HCT116 (cell line): ENCODE results near the gene SSTR3. TPM values are rescaled to one million over a fixed set of nuclear protein-coding genes. Genes with fewer than 3 reads are reported as not detected.

Source experiments
- ATAC-seq: fragments of 200-7000 bp; cut with Tn5 transposase; 2 replicates; pipeline ENCODE4 v1.9.1; 2020; ENCODE audit warnings: mild to moderate bottlenecking, moderate library complexity
- BruUV-seq: library from RNA; stranded (reverse); fragments of 400-500 nt; replicated peaks from 2 replicates; lab custom pipeline; 2021; lab: Mats Ljungman, UMichigan
- CTCF ChIA-PET: fragments of 300-600 bp; sonication (Branson Sonifier 250); formaldehyde crosslinking; loops from one replicate; lab custom pipeline; 2021; ENCODE audit warnings: antibody characterized with exemption; lab: Charles Lee
- POLR2A ChIA-PET: fragments of 300-600, 350-600 bp; sonication (Branson Sonifier 250); formaldehyde crosslinking; loops from one replicate; lab custom pipeline; 2021; ENCODE audit warnings: antibody characterized with exemption; lab: Charles Lee
- RAD21 ChIA-PET, 2 experiments: fragments of 300-600 bp; sonication (Branson Sonifier 250); formaldehyde crosslinking; loops; one replicate each; lab custom pipeline; 2023; ENCODE audit warnings: low total read pairs in 2 of 2; ENCODE audit not compliant: uncharacterized antibody in 2 of 2, unreplicated experiment in 2 of 2, low non-redundant PET in 1 of 2; lab: Charles Lee
- DNase-seq: peaks from one replicate; pipeline ENCODE4 v3.0.0-alpha.2; 2010; ENCODE audit warnings: low read depth, low spot score
- H2AFZ ChIP-seq: fragments of 200-600 bp; shearing (Covaris generic), sonication (generic); 2 replicates; pipeline ENCODE4 v1.6.1; 2017; ENCODE audit warnings: low read depth, mixed run types, mixed read lengths, antibody characterized with exemption, low read length; ENCODE audit not compliant: poor library complexity, severe bottlenecking
- H3K27ac ChIP-seq: 2 replicates; pipeline ENCODE4 v1.5.1; 2012; ENCODE audit warnings: low read depth, low read length
- H3K27me3 ChIP-seq: fragments of 200-600 bp; sonication (generic); 2 replicates; pipeline ENCODE4 v1.6.1; 2016; ENCODE audit warnings: mixed run types, low read length, mixed read lengths; ENCODE audit not compliant: insufficient read depth
- H3K36me3 ChIP-seq, 2 experiments: fragments of 200-500 bp in 1 of 2; fragments of 200-600 bp in 1 of 2; sonication (Bioruptor generic) in 1 of 2; sonication (generic) in 1 of 2; 2 replicates each; pipeline versions ENCODE4 v1.5.1 to v1.6.1; 2014 to 2016; ENCODE audit warnings: low read length in 2 of 2, inconsistent platforms in 1 of 2, mixed read lengths in 1 of 2, mixed run types in 1 of 2; ENCODE audit not compliant: insufficient read depth in 2 of 2, control insufficient read depth in 1 of 2
- H3K4me1 ChIP-seq, 2 experiments: fragments of 200-600 bp in 1 of 2; sonication (generic) in 1 of 2; 2 replicates each; pipeline versions ENCODE4 v1.5.1 to v1.6.1; 2012 to 2017; ENCODE audit warnings: low read length in 2 of 2, inconsistent platforms in 1 of 2, mild to moderate bottlenecking in 1 of 2, mixed read lengths in 1 of 2, mixed run types in 1 of 2, moderate library complexity in 1 of 2; ENCODE audit not compliant: insufficient read depth in 2 of 2, control insufficient read depth in 1 of 2
- H3K4me2 ChIP-seq: fragments of 200-600 bp; sonication (generic); 2 replicates; pipeline ENCODE4 v1.6.1; 2017; ENCODE audit warnings: mixed run types, low read length, mixed read lengths
- H3K4me3 ChIP-seq, 2 experiments: fragments of 200-600 bp in 1 of 2; sonication (generic) in 1 of 2; replicated peaks in 1 of 2; 2 replicates each; pipeline ENCODE4 v1.5.1; 2011 to 2016; ENCODE audit warnings: low read length in 2 of 2, control low read depth in 1 of 2, low read depth in 1 of 2, mild to moderate bottlenecking in 1 of 2, mixed read lengths in 1 of 2, mixed run types in 1 of 2
- H3K79me2 ChIP-seq: fragments of 200-600 bp; sonication (generic); 2 replicates; pipeline ENCODE4 v1.6.1; 2017; ENCODE audit warnings: mild to moderate bottlenecking, mixed run types, low read length, moderate library complexity, mixed read lengths; ENCODE audit not compliant: insufficient read depth
- H3K9ac ChIP-seq: fragments of 200-600 bp; sonication (generic); 2 replicates; pipeline ENCODE4 v1.6.1; 2016; ENCODE audit warnings: low read length, mixed read lengths
- H3K9me2 ChIP-seq: fragments of 200-600 bp; sonication (generic), shearing (Covaris generic); 2 replicates; pipeline ENCODE4 v1.6.1; 2017; ENCODE audit warnings: mixed run types, mild to moderate bottlenecking, moderate library complexity; ENCODE audit not compliant: insufficient read depth
- H3K9me3 ChIP-seq, 2 experiments: fragments of 200-500 bp in 1 of 2; fragments of 200-600 bp in 1 of 2; sonication (Bioruptor generic) in 1 of 2; sonication (generic) in 1 of 2; 2 replicates each; pipeline ENCODE4 v1.6.1; 2014 to 2017; ENCODE audit warnings: low read length in 2 of 2, mixed read lengths in 2 of 2, inconsistent platforms in 1 of 2, low read depth in 1 of 2, mild to moderate bottlenecking in 1 of 2, mixed run types in 1 of 2, moderate library complexity in 1 of 2; ENCODE audit not compliant: control insufficient read depth in 1 of 2, insufficient read depth in 1 of 2
- H4K20me1 ChIP-seq: fragments of 200-600 bp; sonication (generic), shearing (Covaris generic); 2 replicates; pipeline ENCODE4 v1.6.1; 2017; ENCODE audit warnings: mixed run types, mild to moderate bottlenecking, moderate library complexity; ENCODE audit not compliant: insufficient read depth
- ELF1 ChIP-seq: IDR thresholded peaks from 2 replicates; pipeline ENCODE4 v1.6.1; 2012; ENCODE audit warnings: low read depth, borderline replicate concordance
- EZH2 ChIP-seq: fragments of 200-600 bp; sonication (generic); IDR thresholded peaks from 2 replicates; pipeline ENCODE4 v1.6.1; 2017; ENCODE audit warnings: antibody characterized with exemption, mixed run types
- EZH2phosphoT487 ChIP-seq: fragments of 200-600 bp; IDR thresholded peaks from 2 replicates; pipeline ENCODE4 v1.6.1; 2018; ENCODE audit warnings: antibody characterized with exemption, borderline replicate concordance
- POLR2A ChIP-seq: IDR thresholded peaks from 2 replicates; pipeline ENCODE4 v1.7.0; 2011; ENCODE audit warnings: borderline replicate concordance; ENCODE audit not compliant: insufficient read depth, insufficient read length; ENCODE audit errors: extremely low read depth
- RAD21 ChIP-seq: IDR thresholded peaks from 2 replicates; pipeline ENCODE4 v1.6.1; 2012; ENCODE audit warnings: low read depth, mild to moderate bottlenecking
- SP1 ChIP-seq: IDR thresholded peaks from 2 replicates; pipeline ENCODE4 v1.6.1; 2012; ENCODE audit warnings: low read depth
- TCF7L2 ChIP-seq: IDR thresholded peaks from 2 replicates; pipeline ENCODE4 v1.7.0; 2011; ENCODE audit warnings: borderline replicate concordance, inconsistent platforms; ENCODE audit not compliant: insufficient read depth, insufficient read length; ENCODE audit errors: extremely low read depth
- YY1 ChIP-seq: IDR thresholded peaks from 2 replicates; pipeline ENCODE4 v1.6.1; 2011; ENCODE audit warnings: low read length, low read depth, moderate library complexity, mild to moderate bottlenecking; ENCODE audit not compliant: insufficient replicate concordance; ENCODE audit errors: extremely low read depth
- ZFX ChIP-seq: fragments of 450-650 bp; IDR thresholded peaks from 2 replicates; pipeline ENCODE4 v1.6.1; 2017
- intact Hi-C: fragments of 100-400 bp; cut with micrococcal nuclease; formaldehyde crosslinking; loops from 2 replicates; pipeline ENCODE4 v1.10.0; 2022
- total RNA-seq: library from RNA; stranded (reverse); gene quantifications from one replicate; pipeline ENCODE4 v1.2.1, GENCODE V29; 2021; ENCODE audit not compliant: unreplicated experiment
- TF ChIP-seq, protein P1 (sequence below): IDR thresholded peaks from 2 replicates; pipeline ENCODE4 v1.6.1; 2012
- TF ChIP-seq, protein P2 (sequence below): IDR thresholded peaks from 2 replicates; pipeline ENCODE4 v1.6.1; 2011; ENCODE audit warnings: mild to moderate bottlenecking, low read length, moderate library complexity; ENCODE audit not compliant: insufficient replicate concordance; ENCODE audit errors: extremely low read depth

The SSTR3 gene
- total RNA-seq, 1 experiment from 2014 or later, result not detected

DNA sequence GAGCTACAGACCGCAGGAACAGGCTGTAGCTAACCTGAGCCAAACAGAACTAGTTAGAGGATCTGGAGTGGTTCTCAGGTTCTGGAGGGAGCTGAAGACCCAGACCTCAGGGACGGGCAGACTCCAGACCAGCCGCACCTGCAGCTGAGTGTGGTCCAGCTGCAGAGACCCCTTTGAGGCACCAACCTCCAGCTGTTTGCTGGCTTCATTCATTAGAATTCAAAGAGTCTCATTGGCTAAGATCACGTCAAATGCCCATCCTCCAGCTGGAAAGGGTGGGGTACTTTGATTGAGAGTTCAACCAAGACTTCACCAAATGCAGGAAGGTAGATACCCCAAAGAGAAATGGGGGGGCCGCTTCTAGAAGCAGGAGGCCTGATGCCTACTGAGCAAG lies 49.2 kb downstream of the SSTR3 start:
- Histone ChIP-seq H3K9ac (no peak overlapping the region), H3K79me2 (no peaks in the 10 kb centered on the region), H3K36me3 (no peaks in the 10 kb centered on the region), H3K27me3 (no peaks in the 10 kb centered on the region), H3K9me3 (peaks cover 0 to 4% of the 10 kb centered on the region in 2 experiments; a peak in 1 of 4 replicates), H3K4me2 (no peak overlapping the region), H3K27ac (no peak overlapping the region), H3K4me3 (no peak overlapping the region), H3K4me1 (peaks cover 7 to 31% of the 10 kb centered on the region in 2 experiments), H2AFZ (no peak overlapping the region), H3K9me2 (no peaks in the 10 kb centered on the region), H4K20me1 (no peaks in the 10 kb centered on the region)
- intact Hi-C loops, result no loop called here
- no peak for ATAC-seq
- RAD21 ChIA-PET, result no interaction called here
- BruUV-seq, result no TSS peak
- POLR2A ChIA-PET, result no interaction called here
- TF ChIP-seq SP1, result no peak
- TF ChIP-seq ELF1, result no peak
- TF ChIP-seq YY1, result no peak
- TF ChIP-seq EZH2, result no peak
- no peak for TF ChIP-seq RAD21
- TF ChIP-seq POLR2A, result no peak
- TF ChIP-seq, protein P1, sequence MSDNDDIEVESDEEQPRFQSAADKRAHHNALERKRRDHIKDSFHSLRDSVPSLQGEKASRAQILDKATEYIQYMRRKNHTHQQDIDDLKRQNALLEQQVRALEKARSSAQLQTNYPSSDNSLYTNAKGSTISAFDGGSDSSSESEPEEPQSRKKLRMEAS, result no peak
- no peak for TF ChIP-seq TCF7L2
- TF ChIP-seq ZFX, result no peak
- no peak for TF ChIP-seq EZH2phosphoT487
- TF ChIP-seq, protein P2, sequence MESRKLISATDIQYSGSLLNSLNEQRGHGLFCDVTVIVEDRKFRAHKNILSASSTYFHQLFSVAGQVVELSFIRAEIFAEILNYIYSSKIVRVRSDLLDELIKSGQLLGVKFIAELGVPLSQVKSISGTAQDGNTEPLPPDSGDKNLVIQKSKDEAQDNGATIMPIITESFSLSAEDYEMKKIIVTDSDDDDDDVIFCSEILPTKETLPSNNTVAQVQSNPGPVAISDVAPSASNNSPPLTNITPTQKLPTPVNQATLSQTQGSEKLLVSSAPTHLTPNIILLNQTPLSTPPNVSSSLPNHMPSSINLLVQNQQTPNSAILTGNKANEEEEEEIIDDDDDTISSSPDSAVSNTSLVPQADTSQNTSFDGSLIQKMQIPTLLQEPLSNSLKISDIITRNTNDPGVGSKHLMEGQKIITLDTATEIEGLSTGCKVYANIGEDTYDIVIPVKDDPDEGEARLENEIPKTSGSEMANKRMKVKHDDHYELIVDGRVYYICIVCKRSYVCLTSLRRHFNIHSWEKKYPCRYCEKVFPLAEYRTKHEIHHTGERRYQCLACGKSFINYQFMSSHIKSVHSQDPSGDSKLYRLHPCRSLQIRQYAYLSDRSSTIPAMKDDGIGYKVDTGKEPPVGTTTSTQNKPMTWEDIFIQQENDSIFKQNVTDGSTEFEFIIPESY, result no peak
- CTCF ChIA-PET, result interaction anchor here (1.0 kb wide), 1 partner anchor 36 kb away, joined by 3 read pairs; no protein-coding TSS in a partner anchor
- DNase-seq, result no peak
